ENCODE measurements around the gene PKNOX2.

Gene PKNOX2

GRCh38 chr11:125245299-125245698 is 80.7 kb downstream of the PKNOX2 start:
- TF ChIP-seq FOXP2 (optimal IDR thresholded peaks at IDR 0.05; ENCODE audit: borderline replicate concordance, extremely low read depth, extremely low read length, insufficient read depth) (no peak), POLR2AphosphoS5 (IDR thresholded peaks at IDR 0.05; ENCODE audit: low read depth, low read length) (no peak), TAF1 (IDR thresholded peaks at IDR 0.05; ENCODE audit: borderline replicate concordance, insufficient read depth, low read length) (no peak), SIN3A (IDR thresholded peaks at IDR 0.05; ENCODE audit: borderline replicate concordance, insufficient read depth, low read length) (no peak), REST (IDR thresholded peaks at IDR 0.05; ENCODE audit: insufficient read depth in 1 of 2, low read depth in 2 of 2, low read length in 2 of 2) (no peak)

GRCh38 chr11:125247431-125247830 is 82.9 kb downstream of the PKNOX2 start:
- TF ChIP-seq FOXP2 (optimal IDR thresholded peaks at IDR 0.05; ENCODE audit: borderline replicate concordance, extremely low read depth, extremely low read length, insufficient read depth) (no peak), POLR2AphosphoS5 (IDR thresholded peaks at IDR 0.05; ENCODE audit: low read depth, low read length) (no peak), TAF1 (IDR thresholded peaks at IDR 0.05; ENCODE audit: borderline replicate concordance, insufficient read depth, low read length) (no peak), SIN3A (IDR thresholded peaks at IDR 0.05; ENCODE audit: borderline replicate concordance, insufficient read depth, low read length) (no peak), REST (IDR thresholded peaks at IDR 0.05; ENCODE audit: insufficient read depth in 1 of 2, low read depth in 2 of 2, low read length in 2 of 2) (no peak)

- TF ChIP-seq FOXP2 (optimal IDR thresholded peaks at IDR 0.05; ENCODE audit: borderline replicate concordance, extremely low read depth, extremely low read length, insufficient read depth) (no peak), TAF1 (IDR thresholded peaks at IDR 0.05; ENCODE audit: borderline replicate concordance, insufficient read depth, low read length) (no peak), SIN3A (IDR thresholded peaks at IDR 0.05; ENCODE audit: borderline replicate concordance, insufficient read depth, low read length) (no peak), POLR2AphosphoS5 (IDR thresholded peaks at IDR 0.05; ENCODE audit: low read depth, low read length) (no peak)
Observed at GRCh38 chr11:125250318-125251213, 86.0 kb downstream of the PKNOX2 start.

GRCh38 chr11:125251214-125251545 is 86.6 kb downstream of the PKNOX2 start:
- TF ChIP-seq TAF1 (IDR thresholded peaks at IDR 0.05; ENCODE audit: borderline replicate concordance, insufficient read depth, low read length): no peak
- TF ChIP-seq POLR2AphosphoS5 (IDR thresholded peaks at IDR 0.05; ENCODE audit: low read depth, low read length): no peak
- no peak for TF ChIP-seq REST (IDR thresholded peaks at IDR 0.05; ENCODE audit: insufficient read depth in 1 of 2, low read depth in 2 of 2, low read length in 2 of 2)
- TF ChIP-seq FOXP2 (optimal IDR thresholded peaks at IDR 0.05; ENCODE audit: borderline replicate concordance, extremely low read depth, extremely low read length, insufficient read depth): no peak
- TF ChIP-seq SIN3A (IDR thresholded peaks at IDR 0.05; ENCODE audit: borderline replicate concordance, insufficient read depth, low read length): no peak

- TF ChIP-seq REST (IDR thresholded peaks at IDR 0.05; ENCODE audit: insufficient read depth in 1 of 2, low read depth in 2 of 2, low read length in 2 of 2) (no peak), POLR2AphosphoS5 (IDR thresholded peaks at IDR 0.05; ENCODE audit: low read depth, low read length) (no peak), SIN3A (IDR thresholded peaks at IDR 0.05; ENCODE audit: borderline replicate concordance, insufficient read depth, low read length) (no peak), FOXP2 (optimal IDR thresholded peaks at IDR 0.05; ENCODE audit: borderline replicate concordance, extremely low read depth, extremely low read length, insufficient read depth) (no peak), TAF1 (IDR thresholded peaks at IDR 0.05; ENCODE audit: borderline replicate concordance, insufficient read depth, low read length) (no peak)
Observed at GRCh38 chr11:125251956-125252355, 87.4 kb downstream of the PKNOX2 start.
